ENCODE measurements around the gene FUNDC2.

- TF ChIP-seq CTCF (IDR thresholded peaks at IDR 0.05), result no peak
- TF ChIP-seq POLR2A (IDR thresholded peaks at IDR 0.05), result no peak
Measured at GRCh38 chrX:155031657-155032056, 5.0 kb downstream of the FUNDC2 start.
